NCI-H526 (cell line): ENCODE results near the gene C2CD5.
A peak's percentile ranks its signal among the peaks of the same experiment; 100 is the strongest.

Source experiments
- DNase-seq, 2 experiments: peaks; one replicate each; lab custom pipeline; 2025; lab: John Stamatoyannopoulos, UW

The C2CD5 gene

GRCh38 chr12:22415342-22416309 lies 128.7 kb downstream of the C2CD5 start:
- no peak for DNase-seq

DNA sequence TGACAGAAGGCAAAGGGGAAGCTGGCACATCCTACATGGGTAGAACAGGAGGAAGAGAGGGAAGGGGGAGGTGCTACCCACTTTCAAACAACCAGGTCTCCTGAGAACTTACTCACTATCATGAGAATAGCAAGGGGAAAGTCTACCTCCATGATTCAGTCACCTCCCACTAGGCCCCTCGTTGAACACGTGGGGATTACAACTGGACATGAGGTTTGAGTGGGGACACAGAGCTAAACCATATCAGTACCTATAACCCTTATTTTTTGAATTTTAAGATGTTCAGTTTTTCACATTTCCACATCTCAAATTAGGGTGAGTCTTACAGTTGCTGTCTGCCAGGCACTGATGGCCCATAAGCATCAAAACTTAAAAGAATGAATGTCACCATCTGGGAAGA lies 129.6 kb downstream of the C2CD5 start:
- no peak for DNase-seq

DNA sequence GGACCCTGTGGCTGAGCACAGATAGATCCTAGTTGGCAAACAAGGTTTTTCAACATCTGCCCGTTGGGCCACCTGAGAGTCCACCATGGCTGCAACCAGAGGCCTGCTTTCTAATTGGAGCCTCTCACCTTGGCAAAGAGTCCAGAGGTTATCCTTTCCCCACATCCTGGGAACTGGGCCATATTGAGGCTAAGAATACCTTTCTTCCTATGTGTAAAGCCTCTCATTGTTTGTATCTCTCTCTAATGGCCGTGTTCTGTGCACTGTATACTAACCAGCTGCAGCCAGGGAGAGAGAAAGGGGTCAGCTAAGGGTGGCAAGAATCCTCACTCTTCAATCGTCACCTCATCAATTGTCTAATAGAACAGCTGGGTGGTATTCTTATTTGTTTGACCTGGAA lies 130.8 kb downstream of the C2CD5 start:
- DNase-seq, result no peak

GRCh38 chr12:22412581-22412980 lies 131.8 kb downstream of the C2CD5 start:
- DNase-seq, result no peak

DNA sequence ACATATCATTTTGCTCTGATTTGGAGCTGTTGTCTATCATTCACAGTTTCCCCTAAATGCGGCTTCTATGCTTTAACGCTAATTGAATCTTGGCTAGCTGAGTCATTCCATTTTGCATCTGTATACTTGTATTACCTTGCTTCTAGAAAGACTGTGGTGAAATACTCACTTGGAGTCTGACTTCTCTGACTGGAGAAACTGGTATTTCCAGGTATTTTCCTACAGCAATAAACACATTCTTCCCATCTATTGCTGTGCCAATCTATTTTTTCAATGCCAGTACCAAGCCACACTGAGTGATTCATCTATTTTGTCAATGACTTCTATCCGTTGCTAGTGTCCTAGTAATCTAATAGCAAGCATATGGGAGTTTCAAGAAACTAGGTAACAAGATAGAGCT lies 133.9 kb downstream of the C2CD5 start:
- peak in 1 of 2 experiments; percentile 33 for DNase-seq

DNA sequence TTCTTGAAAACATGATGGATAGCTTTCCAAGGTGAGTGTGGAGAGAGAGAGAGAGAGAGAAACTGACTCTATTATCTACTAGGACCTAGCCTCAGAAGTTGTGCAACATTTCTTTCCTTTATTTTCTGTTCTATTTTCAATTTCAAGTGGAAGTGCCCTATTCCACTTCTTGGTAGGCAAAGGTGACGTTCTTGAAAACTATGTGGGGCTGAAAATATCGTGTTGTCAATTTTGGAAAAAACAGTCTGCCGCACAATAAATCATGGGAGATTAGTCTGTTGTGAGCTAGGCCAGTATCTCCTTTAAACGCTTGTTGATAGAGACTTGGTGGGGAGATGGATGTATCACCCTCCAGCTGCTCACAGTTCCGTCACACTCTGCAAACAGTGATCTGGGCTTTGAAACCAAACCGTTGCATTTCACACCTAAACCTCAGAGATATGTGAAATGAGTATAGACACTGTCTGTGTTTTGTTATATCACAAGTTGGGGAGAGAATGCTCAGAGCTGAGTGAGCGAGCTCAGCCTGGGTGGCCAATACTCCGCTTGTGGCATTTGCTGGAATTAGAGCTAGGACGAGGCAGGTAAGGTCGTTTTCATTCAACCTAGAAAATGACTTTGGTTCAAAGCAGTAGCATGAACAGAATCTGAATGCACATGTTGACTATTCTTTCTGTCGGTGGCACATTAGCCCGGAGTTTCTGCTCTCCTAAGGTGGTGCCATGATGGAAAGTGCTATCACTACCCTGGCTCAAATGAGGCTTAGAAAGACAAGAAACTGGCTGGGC lies 134.8 kb downstream of the C2CD5 start:
- no peak for DNase-seq

DNA sequence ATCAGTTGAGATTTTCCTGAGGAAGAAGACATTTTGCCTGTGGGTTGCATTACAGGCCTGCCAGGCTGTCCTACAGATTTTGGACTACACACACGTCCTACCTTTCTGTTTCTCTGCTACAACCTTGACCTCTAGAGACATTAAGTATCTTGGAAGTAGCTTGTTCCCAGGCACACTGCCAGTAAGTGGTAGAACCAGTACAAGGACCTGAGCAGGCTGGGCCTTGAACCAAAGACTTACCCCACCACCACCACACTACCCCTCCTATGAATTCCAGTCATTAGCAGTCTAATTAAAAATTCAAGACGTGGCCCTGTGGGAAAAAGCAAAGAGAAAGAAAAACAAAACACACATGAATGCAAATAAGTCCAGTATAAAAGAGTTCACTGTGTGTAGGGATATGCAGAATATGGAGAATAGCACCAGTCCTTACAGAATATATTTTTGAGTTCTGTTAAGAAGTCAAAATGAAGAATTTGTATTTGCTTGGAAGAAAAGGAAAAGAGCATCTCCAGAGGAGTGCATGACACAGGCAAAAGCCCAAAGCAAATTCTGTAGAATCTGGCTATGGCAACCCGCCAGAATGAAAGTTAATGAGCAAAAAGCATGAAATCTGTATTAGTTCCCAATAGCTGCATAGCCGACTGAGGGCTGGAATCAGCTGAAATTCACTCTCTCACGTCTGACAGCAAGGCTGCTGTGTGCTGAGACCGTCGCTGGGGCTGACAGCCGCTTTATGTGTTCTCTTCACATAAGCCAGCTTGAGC lies 135.5 kb downstream of the C2CD5 start:
- peak in 1 of 2 experiments; percentile 24 for DNase-seq

DNA sequence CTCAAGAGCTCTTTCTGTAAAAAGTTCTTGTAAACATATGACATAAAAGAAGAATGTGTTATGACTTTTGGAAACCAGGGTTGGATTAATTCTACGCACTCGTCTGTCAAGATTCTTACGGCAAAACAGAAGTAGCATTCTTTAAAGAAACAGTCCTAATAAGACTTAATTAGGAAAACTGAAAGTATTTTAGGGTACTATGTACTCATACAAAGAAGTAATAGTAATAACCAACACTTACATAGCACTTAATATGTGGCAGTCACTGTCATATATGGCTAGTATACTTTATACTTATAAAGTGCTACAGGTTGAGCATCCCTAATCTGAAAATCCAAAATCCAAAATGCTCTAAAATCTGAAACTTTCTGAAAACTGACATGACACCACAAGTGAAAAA lies 136.9 kb downstream of the C2CD5 start:
- DNase-seq, result no peak

DNA sequence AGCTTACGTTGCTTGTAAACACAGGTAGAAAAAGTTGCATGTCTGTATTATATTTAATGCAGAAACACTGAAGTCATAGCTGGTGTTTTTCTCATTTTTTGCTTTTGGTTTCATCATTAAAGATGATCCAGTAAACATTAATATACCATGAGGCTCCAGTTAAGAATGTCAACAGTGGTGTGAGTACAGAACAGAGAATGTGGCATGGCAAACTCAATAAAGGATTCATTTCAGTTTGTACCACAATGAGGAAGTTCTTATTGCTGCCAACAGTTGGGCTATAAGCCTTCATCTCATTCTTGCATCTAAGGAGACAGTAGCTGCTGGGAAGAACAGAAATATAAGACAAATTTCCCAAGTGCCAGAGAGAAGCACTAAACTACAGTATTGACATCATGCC lies 137.7 kb downstream of the C2CD5 start:
- no peak for DNase-seq

- no peak for DNase-seq
Measured at GRCh38 chr12:22399464-22400180, 144.7 kb downstream of the C2CD5 start.
